Liver (tissue), 9 donors: Measurements from ENCODE around the gene SIMC1. TPM values are rescaled to one million over a fixed set of nuclear protein-coding genes. Genes with fewer than 3 reads are reported as not detected.
"Not testable (repeated sequence)": the region's sequence is repeated elsewhere in the genome, so short reads cannot be mapped to it uniquely, and the experiment has no call there.

Experiments
- DNase-seq: peaks from one replicate; pipeline ENCODE4 v3.0.0-alpha.2; 2017; ENCODE audit warnings: low spot score
- H3K27ac ChIP-seq, 2 donors: one replicate each; pipeline ENCODE4 v1.7.0; 2013; ENCODE audit warnings: inconsistent platforms in 2 of 2, low read length in 2 of 2, control low read depth in 1 of 2, low read depth in 1 of 2, mild to moderate bottlenecking in 1 of 2
- H3K27me3 ChIP-seq, 4 donors: one replicate each; pipeline versions ENCODE4 v1.6.1 to v1.7.0; 2013; ENCODE audit warnings: low read length in 3 of 4, inconsistent platforms in 1 of 4, mild to moderate bottlenecking in 1 of 4, moderate library complexity in 1 of 4; ENCODE audit not compliant: control insufficient read depth in 4 of 4, insufficient read depth in 4 of 4
- H3K36me3 ChIP-seq, 4 donors: one replicate each; pipeline versions ENCODE4 v1.6.1 to v1.7.0; 2013; ENCODE audit warnings: low read length in 3 of 4, mild to moderate bottlenecking in 3 of 4, low read depth in 1 of 4, moderate library complexity in 1 of 4; ENCODE audit not compliant: control insufficient read depth in 4 of 4, insufficient read depth in 3 of 4
- H3K4me1 ChIP-seq, 4 donors: one replicate each; pipeline versions ENCODE4 v1.6.1 to v1.7.0; 2013; ENCODE audit warnings: low read length in 3 of 4, mild to moderate bottlenecking in 3 of 4, moderate library complexity in 1 of 4; ENCODE audit not compliant: control insufficient read depth in 4 of 4, insufficient read depth in 4 of 4
- H3K4me3 ChIP-seq, 3 donors: one replicate each; pipeline versions ENCODE4 v1.6.1 to v1.7.0; 2013; ENCODE audit warnings: low read length in 3 of 3, control low read depth in 1 of 3, low read depth in 1 of 3, mild to moderate bottlenecking in 1 of 3
- H3K9ac ChIP-seq, 2 donors: one replicate each; pipeline ENCODE4 v1.7.0; 2013; ENCODE audit warnings: low read length in 2 of 2, mild to moderate bottlenecking in 2 of 2, moderate library complexity in 2 of 2, control low read depth in 1 of 2, low read depth in 1 of 2
- H3K9me3 ChIP-seq, 4 donors: one replicate each; pipeline versions ENCODE4 v1.6.1 to v1.7.0; 2013; ENCODE audit warnings: low read length in 3 of 4; ENCODE audit not compliant: control insufficient read depth in 4 of 4
- CTCF ChIP-seq: fragments of 150-350 bp; IDR thresholded peaks from 2 replicates; pipeline ENCODE4 v1.5.1; 2017; ENCODE audit warnings: improper control_type of control experiment, low read depth, low read length; ENCODE audit not compliant: missing input control
- EGR1 ChIP-seq, 2 donors: IDR thresholded peaks; 2 replicates each; pipeline ENCODE4 v1.6.1; 2016 to 2018; ENCODE audit warnings: antibody characterized with exemption in 2 of 2, low read depth in 2 of 2
- FOXA1 ChIP-seq: IDR thresholded peaks from 2 replicates; pipeline ENCODE4 v1.6.1; 2016; ENCODE audit warnings: antibody characterized with exemption
- FOXA2 ChIP-seq: IDR thresholded peaks from 2 replicates; pipeline ENCODE4 v1.6.1; 2016; ENCODE audit warnings: antibody characterized with exemption
- GABPA ChIP-seq, 2 donors: IDR thresholded peaks in 1 of 2; conservative IDR thresholded peaks in 1 of 2; 2 replicates each; pipeline ENCODE4 v1.6.1; 2016; ENCODE audit warnings: antibody characterized with exemption in 2 of 2, mild to moderate bottlenecking in 1 of 2, moderate library complexity in 1 of 2
- HNF4A ChIP-seq, 2 donors: conservative IDR thresholded peaks; 2 replicates each; pipeline ENCODE4 v1.6.1; 2016; ENCODE audit warnings: antibody characterized with exemption in 2 of 2, mild to moderate bottlenecking in 2 of 2
- JUND ChIP-seq, 2 donors: IDR thresholded peaks; 2 replicates each; pipeline ENCODE4 v1.6.1; 2016; ENCODE audit warnings: antibody characterized with exemption in 2 of 2
- MAX ChIP-seq: IDR thresholded peaks from 2 replicates; pipeline ENCODE4 v1.6.1; 2016; ENCODE audit warnings: antibody characterized with exemption
- RAD21 ChIP-seq, 2 donors: IDR thresholded peaks; 2 replicates each; pipeline ENCODE4 v1.6.1; 2016; ENCODE audit warnings: antibody characterized with exemption in 2 of 2, mild to moderate bottlenecking in 2 of 2
- REST ChIP-seq: IDR thresholded peaks from 2 replicates; pipeline ENCODE4 v1.6.1; 2016; ENCODE audit warnings: antibody characterized with exemption, mild to moderate bottlenecking
- RXRA ChIP-seq, 2 donors: IDR thresholded peaks; 2 replicates each; pipeline ENCODE4 v1.6.1; 2017 to 2018; ENCODE audit warnings: antibody characterized with exemption in 2 of 2, mild to moderate bottlenecking in 1 of 2
- SP1 ChIP-seq: IDR thresholded peaks from 2 replicates; pipeline ENCODE4 v1.6.1; 2018; ENCODE audit warnings: antibody characterized with exemption, mild to moderate bottlenecking
- TAF1 ChIP-seq: conservative IDR thresholded peaks from 2 replicates; pipeline ENCODE4 v1.6.1; 2016; ENCODE audit warnings: antibody characterized with exemption, mild to moderate bottlenecking
- YY1 ChIP-seq: IDR thresholded peaks from 2 replicates; pipeline ENCODE4 v1.6.1; 2016; ENCODE audit warnings: antibody characterized with exemption, mild to moderate bottlenecking
- ZBTB33 ChIP-seq: IDR thresholded peaks from 2 replicates; pipeline ENCODE4 v1.6.1; 2016; ENCODE audit warnings: antibody characterized with exemption
- WGBS: extraction: QIAGEN DNeasy Blood & Tissue Kit; methylation state at CpG from one replicate; pipeline ENCODE4 v1.1.7; 2013; 5-methylcytosine and 5-hydroxymethylcytosine counted together
- polyA plus RNA-seq, 2 donors: library from polyadenylated mRNA; stranded (reverse) in 1 of 2; unstranded in 1 of 2; fragments of 200-250 nt in 1 of 2; fragments of >200 nt in 1 of 2; fragmentation: Nextera tagmentation in 1 of 2; extraction: Ambion mirVana in 1 of 2; gene quantifications; one replicate each; pipeline versions ENCODE4 v1.2.1 to v1.2.3, GENCODE V29; 2013 to 2015
- total RNA-seq, 2 donors: library from RNA; depleted of rRNA; stranded (reverse); fragments of >200 nt; gene quantifications; one replicate each; pipeline ENCODE4 v1.2.3, GENCODE V29; 2014
- TF ChIP-seq, protein P1 (sequence below): IDR thresholded peaks from 2 replicates; pipeline ENCODE4 v1.6.1; 2016; ENCODE audit warnings: antibody characterized with exemption
- donor health status: healthy.
- donor health status: healthy.
- donor health status: healthy.
- donor health status: healthy.
- donor health status: healthy.

SIMC1 gene
- total and polyA plus RNA-seq, 4 donors = 2.5 to 8.9 (median 6.2) TPM

DNA sequence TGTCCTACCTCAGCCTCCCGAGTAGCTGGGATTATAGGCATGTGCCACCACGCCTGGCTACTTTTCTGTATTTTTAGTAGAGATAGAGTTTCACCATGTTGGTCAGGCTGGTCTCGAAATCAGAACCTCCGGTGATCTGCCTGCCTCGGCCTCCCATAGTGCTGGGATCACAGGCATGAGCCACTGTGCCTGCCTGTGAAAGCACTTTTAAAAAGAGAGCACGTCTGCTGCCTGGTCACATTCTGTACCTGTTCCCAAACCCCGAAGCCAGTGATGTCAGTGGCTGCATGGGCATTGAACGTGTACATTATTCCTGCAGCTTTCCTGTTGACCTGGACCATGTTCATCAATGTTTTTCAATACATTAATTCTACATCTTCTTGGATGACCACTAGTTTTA, 35.1 kb upstream of the SIMC1 start:
- Histone ChIP-seq H3K27ac (no peak overlapping the region), H3K4me1 (peaks cover 0 to 8% (median 1%) of the 10 kb centered on the region in 4 donors), H3K36me3 (no peaks in the 10 kb centered on the region), H3K9ac (no peak overlapping the region), H3K27me3 (no peaks in the 10 kb centered on the region), H3K9me3 (no peaks in the 10 kb centered on the region), H3K4me3 (no peak overlapping the region)
- no peak for DNase-seq
- WGBS = 82% methylated on average over 8 of the region's 8 CpGs
- TF ChIP-seq REST (no peak), FOXA2 (no peak), CTCF (no peak), JUND (IDR thresholded peaks at IDR 0.05) (no peak), MAX (no peak), ZBTB33 (no peak), EGR1 (IDR thresholded peaks at IDR 0.05; ENCODE audit: low read depth in 2 of 2) (no peak), HNF4A (conservative IDR thresholded peaks at IDR 0.05) (no peak), FOXA1 (no peak), YY1 (no peak), RAD21 (IDR thresholded peaks at IDR 0.05) (no peak), SP1 (no peak), TAF1 (no peak), GABPA (IDR thresholded peaks at IDR 0.05 in 1 of 2, conservative IDR thresholded peaks at IDR 0.05 in 1 of 2) (no peak), RXRA (IDR thresholded peaks at IDR 0.05) (no peak)
- TF ChIP-seq, protein P1, sequence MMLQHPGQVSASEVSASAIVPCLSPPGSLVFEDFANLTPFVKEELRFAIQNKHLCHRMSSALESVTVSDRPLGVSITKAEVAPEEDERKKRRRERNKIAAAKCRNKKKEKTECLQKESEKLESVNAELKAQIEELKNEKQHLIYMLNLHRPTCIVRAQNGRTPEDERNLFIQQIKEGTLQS = no peak

DNA sequence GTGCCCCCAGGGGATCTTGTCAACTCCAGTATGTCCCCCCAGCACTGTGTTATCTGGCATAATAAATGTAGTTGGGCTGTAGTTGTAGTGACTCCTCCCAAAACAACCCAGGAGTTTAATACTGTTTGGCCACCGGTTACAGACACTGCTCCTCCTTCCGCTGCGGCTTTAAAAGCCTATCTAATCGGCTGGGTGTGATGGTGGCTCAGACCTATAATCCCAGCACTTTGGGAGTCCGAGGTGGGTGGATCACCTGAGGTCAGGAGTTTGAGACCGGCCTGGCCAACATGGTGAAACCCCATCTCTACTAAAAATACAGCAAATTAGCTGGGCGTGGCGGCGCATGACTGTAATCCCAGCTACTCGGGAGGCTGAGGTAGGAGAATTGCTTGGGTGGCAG, 34.7 kb upstream of the SIMC1 start:
- H3K9ac ChIP-seq = not testable (repeated sequence)
- 90% methylated on average over 10 of the region's 10 CpGs for WGBS

GRCh38 chr5:176214466-176215021, 23.7 kb upstream of the SIMC1 start:
- DNase-seq, H3K27ac ChIP-seq, H3K9ac ChIP-seq, H3K4me3 ChIP-seq, H3K36me3 ChIP-seq, H3K9me3 ChIP-seq, H3K4me1 ChIP-seq, H3K27me3 ChIP-seq: not testable (repeated sequence)
- 87% methylated on average over 23 of the region's 23 CpGs for WGBS

More for the DNA sequence above, 34.7 kb upstream of the SIMC1 start:
- not testable (repeated sequence) for H3K9me3 ChIP-seq, DNase-seq, H3K4me3 ChIP-seq, H3K36me3 ChIP-seq, H3K27me3 ChIP-seq, H3K4me1 ChIP-seq, H3K27ac ChIP-seq
